Measurements from ENCODE around the gene PSMG2. TPM values are rescaled to one million over a fixed set of nuclear protein-coding genes. Genes with fewer than 3 reads are reported as not detected.
A peak's percentile ranks its signal among the peaks of the same experiment; 100 is the strongest.

The PSMG2 gene
- total RNA-seq, 1 donor from 2014 or later, result 67.4 TPM

- ATAC-seq (ENCODE audit: low read depth), result no peak
- no peak for TF ChIP-seq CTCF (IDR thresholded peaks at IDR 0.05)
- H3K9me3 Mint-ChIP-seq, result no peaks in the 10 kb centered on the region
- H3K4me3 Mint-ChIP-seq, result no peak overlapping the region
- H3K27ac Mint-ChIP-seq, result no peak overlapping the region
- ChIA-PET CTCF (interaction anchor here (7.5 kb wide), 1 partner anchor 213 kb away, joined by 112 read pairs; no protein-coding TSS in a partner anchor), POLR2A (no interaction called here)
- no peaks in the 10 kb centered on the region for H3K27me3 Mint-ChIP-seq
- peaks cover 73% of the 10 kb centered on the region for H3K36me3 Mint-ChIP-seq (ENCODE audit: low read depth)
- intact Hi-C loops (cut with micrococcal nuclease), result no loop called here
- no peaks in the 10 kb centered on the region for H3K4me1 Mint-ChIP-seq
- no peak for DNase-seq
Measured at GRCh38 chr18:12721495-12722275, 18.8 kb downstream of the PSMG2 start.

DNA sequence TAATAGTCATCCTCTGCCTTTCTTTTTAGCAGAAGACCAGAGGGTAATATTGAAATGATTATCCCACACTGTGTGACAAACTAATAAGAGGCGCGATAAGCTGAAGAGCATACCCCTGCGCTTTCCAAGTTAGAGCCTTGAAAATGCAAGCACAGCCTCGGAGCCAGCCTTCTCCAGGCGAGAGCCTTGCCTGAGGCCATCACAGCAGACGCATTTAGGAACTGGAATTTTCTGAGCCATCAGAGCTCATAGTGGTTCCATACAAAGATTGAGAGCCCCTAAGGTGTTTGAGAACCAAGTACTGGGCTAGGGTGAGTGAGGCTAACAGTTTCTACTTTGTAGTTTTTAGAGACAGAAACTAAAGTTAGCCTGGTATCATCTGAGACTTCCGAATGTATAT is 19.9 kb downstream of the PSMG2 start:
- no peak for ATAC-seq (ENCODE audit: low read depth)
- H3K4me3 Mint-ChIP-seq, result no peak overlapping the region
- H3K4me1 Mint-ChIP-seq, result no peaks in the 10 kb centered on the region

DNA sequence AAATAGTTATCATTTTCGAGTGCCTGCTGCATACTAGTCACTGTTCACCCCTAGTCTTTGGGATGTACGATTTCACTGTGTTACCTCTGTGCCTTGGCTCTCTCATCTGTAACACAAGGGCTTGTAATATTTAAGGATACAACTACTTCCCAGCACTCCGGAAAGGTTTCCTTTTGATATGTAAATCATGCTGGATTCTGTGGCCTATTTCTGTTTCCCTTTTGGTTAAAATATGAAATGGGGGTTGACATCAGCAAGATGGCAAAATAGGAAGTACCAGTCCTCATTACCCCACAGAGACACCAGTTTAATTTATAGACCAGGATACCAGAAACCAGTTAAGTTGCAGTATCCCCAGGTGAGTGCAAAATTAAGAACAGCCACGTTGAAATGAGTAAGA is 23.5 kb downstream of the PSMG2 start:
- POLR2A ChIA-PET, result no interaction called here
- Mint-ChIP-seq H3K27me3 (no peaks in the 10 kb centered on the region), H3K27ac (no peak overlapping the region), H3K4me3 (no peak overlapping the region), H3K9me3 (no peaks in the 10 kb centered on the region), H3K4me1 (no peaks in the 10 kb centered on the region), H3K36me3 (ENCODE audit: low read depth) (peaks cover 57% of the 10 kb centered on the region)
- CTCF ChIA-PET, result interaction anchor here (0.7 to 7.5 kb wide), 8 partner anchors 12 to 433 kb away, joined by 3 to 112 read pairs (median 6); no protein-coding TSS in a partner anchor
- DNase-seq, result no peak
- no peak for ATAC-seq (ENCODE audit: low read depth)
- no peak for TF ChIP-seq CTCF (IDR thresholded peaks at IDR 0.05)
- intact Hi-C loops (cut with micrococcal nuclease), result no loop called here

More for the DNA sequence above, 19.9 kb downstream of the PSMG2 start:
- Mint-ChIP-seq H3K27me3 (no peaks in the 10 kb centered on the region), H3K36me3 (ENCODE audit: low read depth) (peaks cover 70% of the 10 kb centered on the region), H3K9me3 (no peaks in the 10 kb centered on the region), H3K27ac (no peak overlapping the region)
- ChIA-PET CTCF (interaction anchor here (7.5 kb wide), 1 partner anchor 212 kb away, joined by 112 read pairs; no protein-coding TSS in a partner anchor), POLR2A (no interaction called here)
- TF ChIP-seq CTCF (IDR thresholded peaks at IDR 0.05), result no peak
- DNase-seq, result no peak
- intact Hi-C loops (cut with micrococcal nuclease), result no loop called here

- H3K4me1 Mint-ChIP-seq, result no peaks in the 10 kb centered on the region
- no peak overlapping the region for H3K27ac Mint-ChIP-seq
- TF ChIP-seq CTCF (IDR thresholded peaks at IDR 0.05), result peak; percentile 88
- DNase-seq, result no peak
- H3K4me3 Mint-ChIP-seq, result no peak overlapping the region
- H3K27me3 Mint-ChIP-seq, result no peaks in the 10 kb centered on the region
- CTCF ChIA-PET, result interaction anchor here (0.7 to 7.5 kb wide), 14 partner anchors 12 to 433 kb away, joined by 3 to 112 read pairs (median 3); no protein-coding TSS in a partner anchor
- POLR2A ChIA-PET, result interaction anchor here (0.6 to 1.1 kb wide), 3 partner anchors 157 to 207 kb away, joined by 4 to 7 read pairs (median 4); partner anchors contain the start of gene PTPN2
- intact Hi-C loops (cut with micrococcal nuclease), result loop anchor here (1.0 kb wide), 5 partner anchors 17 to 432 kb away; no protein-coding TSS in a partner anchor
- H3K9me3 Mint-ChIP-seq, result no peaks in the 10 kb centered on the region
- H3K36me3 Mint-ChIP-seq (ENCODE audit: low read depth), result peaks cover 52% of the 10 kb centered on the region
- ATAC-seq (ENCODE audit: low read depth), result peak; percentile 60
Measured at GRCh38 chr18:12726774-12727550, 24.1 kb downstream of the PSMG2 start.

Data from activated B cell treated with CpG ODN at 0.5 μM for 24 hours (primary cell).